IMR-90 (cell line): Measurements from ENCODE around the gene CDH12. TPM values are rescaled to one million over a fixed set of nuclear protein-coding genes. Genes with fewer than 3 reads are reported as not detected.

Experiments
- ATAC-seq: fragments of 200-7000 bp; cut with Tn5 transposase; 2 replicates; pipeline ENCODE4 v1.9.1; 2020; ENCODE audit warnings: low read depth, mild to moderate bottlenecking, moderate library complexity
- BruUV-seq: library from RNA; stranded (reverse); fragments of 400-500 nt; replicated peaks from 2 replicates; lab custom pipeline; 2021; lab: Mats Ljungman, UMichigan
- CTCF ChIA-PET: fragments of 300-600 bp; formaldehyde crosslinking; extraction: SDS; loops from one replicate; lab custom pipeline; 2021; ENCODE audit warnings: antibody characterized with exemption; lab: Yijun Ruan, JAX
- POLR2A ChIA-PET: fragments of 300-600 bp; sonication (Branson Sonifier 250); formaldehyde crosslinking; loops from one replicate; lab custom pipeline; 2022; ENCODE audit warnings: antibody characterized with exemption; ENCODE audit not compliant: unreplicated experiment; lab: Charles Lee
- DNase-seq: peaks from one replicate; pipeline ENCODE4 v3.0.0; 2013
- H2AFZ ChIP-seq: replicated peaks from 2 replicates; pipeline ENCODE3; 2013; ENCODE audit warnings: low read length, mild to moderate bottlenecking; ENCODE audit not compliant: poor library complexity
- H2AK5ac ChIP-seq: 2 replicates; pipeline ENCODE4 v1.6.1; 2013; ENCODE audit warnings: low read depth, low read length, inconsistent platforms
- H2AK9ac ChIP-seq: replicated peaks from 2 replicates; pipeline ENCODE3; 2013; ENCODE audit warnings: mild to moderate bottlenecking, low read depth, low read length, moderate library complexity; ENCODE audit not compliant: poor library complexity
- H2BK120ac ChIP-seq: 2 replicates; pipeline ENCODE4 v1.6.1; 2013; ENCODE audit warnings: low read depth, low read length, inconsistent platforms
- H2BK15ac ChIP-seq: 3 replicates; pipeline ENCODE4 v1.6.1; 2013; ENCODE audit warnings: low read depth, low read length, inconsistent platforms
- H2BK20ac ChIP-seq: 2 replicates; pipeline ENCODE4 v1.6.1; 2013; ENCODE audit warnings: low read depth, mild to moderate bottlenecking, inconsistent platforms, low read length, moderate library complexity
- H2BK5ac ChIP-seq: 2 replicates; pipeline ENCODE4 v1.6.1; 2013; ENCODE audit warnings: mild to moderate bottlenecking, low read depth, low read length, inconsistent platforms; ENCODE audit not compliant: poor library complexity, severe bottlenecking
- H3K14ac ChIP-seq: replicated peaks from 2 replicates; pipeline ENCODE4 v1.6.1; 2013; ENCODE audit warnings: low read depth, low read length, inconsistent platforms
- H3K18ac ChIP-seq: 2 replicates; pipeline ENCODE4 v1.6.1; 2013; ENCODE audit warnings: low read depth, low read length, control low read depth
- H3K23ac ChIP-seq: 2 replicates; pipeline ENCODE4 v1.6.1; 2013; ENCODE audit warnings: low read depth, low read length, inconsistent platforms
- H3K27ac ChIP-seq: 2 replicates; pipeline ENCODE4 v1.5.1; 2013; ENCODE audit warnings: mild to moderate bottlenecking, control low read depth, low read length; ENCODE audit not compliant: insufficient read depth
- H3K27me3 ChIP-seq: 2 replicates; pipeline ENCODE4 v1.6.1; 2013; ENCODE audit warnings: low read length; ENCODE audit not compliant: control insufficient read depth, insufficient read depth
- H3K36me3 ChIP-seq: 2 replicates; pipeline ENCODE4 v1.6.1; 2013; ENCODE audit warnings: low read length, mixed read lengths; ENCODE audit not compliant: control insufficient read depth, insufficient read depth
- H3K4ac ChIP-seq: 2 replicates; pipeline ENCODE4 v1.6.1; 2013; ENCODE audit warnings: low read depth, low read length, inconsistent platforms
- H3K4me1 ChIP-seq: 2 replicates; pipeline ENCODE4 v1.6.1; 2013; ENCODE audit warnings: low read length, mixed read lengths; ENCODE audit not compliant: control insufficient read depth, insufficient read depth
- H3K4me2 ChIP-seq: 2 replicates; pipeline ENCODE4 v1.6.1; 2013; ENCODE audit warnings: low read depth, mild to moderate bottlenecking, control low read depth, low read length, moderate library complexity
- H3K4me3 ChIP-seq: 2 replicates; pipeline ENCODE4 v1.5.1; 2013; ENCODE audit warnings: low read depth, mild to moderate bottlenecking, control low read depth, low read length, moderate library complexity; ENCODE audit not compliant: insufficient read depth
- H3K56ac ChIP-seq: 2 replicates; pipeline ENCODE4 v1.6.1; 2013; ENCODE audit warnings: low read length, inconsistent platforms; ENCODE audit not compliant: insufficient read depth; ENCODE audit errors: extremely low read depth
- H3K79me1 ChIP-seq, 2 experiments: 2 replicates each; pipeline ENCODE4 v1.6.1; 2013; ENCODE audit warnings: low read length in 2 of 2, inconsistent platforms in 1 of 2, low read depth in 1 of 2
- H3K9ac ChIP-seq: 2 replicates; pipeline ENCODE4 v1.6.1; 2013; ENCODE audit warnings: low read depth, low read length, control low read depth
- H3K9me1 ChIP-seq: 2 replicates; pipeline ENCODE4 v1.6.1; 2013; ENCODE audit warnings: low read length, inconsistent platforms; ENCODE audit not compliant: insufficient read depth
- H3K9me3 ChIP-seq: 2 replicates; pipeline ENCODE4 v1.6.1; 2013; ENCODE audit warnings: low read length; ENCODE audit not compliant: control insufficient read depth, insufficient read depth
- H4K20me1 ChIP-seq: 2 replicates; pipeline ENCODE4 v1.6.1; 2013; ENCODE audit warnings: low read length, inconsistent platforms; ENCODE audit not compliant: insufficient read depth
- H4K5ac ChIP-seq: 2 replicates; pipeline ENCODE4 v1.6.1; 2013; ENCODE audit warnings: mild to moderate bottlenecking, low read depth, low read length, control low read depth
- H4K8ac ChIP-seq, 2 experiments: 2 replicates each; pipeline ENCODE4 v1.6.1; 2013; ENCODE audit warnings: low read depth in 2 of 2, low read length in 2 of 2, control low read depth in 1 of 2, inconsistent platforms in 1 of 2
- H4K91ac ChIP-seq: 2 replicates; pipeline ENCODE4 v1.6.1; 2013; ENCODE audit warnings: low read depth, low read length, inconsistent platforms; ENCODE audit not compliant: insufficient read depth
- BHLHE40 ChIP-seq: fragments of 150-350 bp; IDR thresholded peaks from 2 replicates; pipeline ENCODE4 v1.6.1; 2016; ENCODE audit warnings: mild to moderate bottlenecking, low read depth, low read length
- CEBPB ChIP-seq: IDR thresholded peaks from 2 replicates; pipeline ENCODE4 v1.6.1; 2012; ENCODE audit warnings: low read depth, low read length, improper control_type of control experiment
- CHD1 ChIP-seq: IDR thresholded peaks from 2 replicates; pipeline ENCODE4 v1.6.1; 2012; ENCODE audit warnings: low read depth, low read length, improper control_type of control experiment
- FOS ChIP-seq: fragments of 150-350 bp; IDR thresholded peaks from 2 replicates; pipeline ENCODE4 v1.6.1; 2016; ENCODE audit warnings: low read depth, low read length
- MAFK ChIP-seq: IDR thresholded peaks from 2 replicates; pipeline ENCODE4 v1.6.1; 2012; ENCODE audit warnings: low read depth, low read length, improper control_type of control experiment
- MAZ ChIP-seq: IDR thresholded peaks from 2 replicates; pipeline ENCODE4 v1.6.1; 2012; ENCODE audit warnings: low read depth, mild to moderate bottlenecking, low read length, improper control_type of control experiment, moderate library complexity, borderline replicate concordance
- MXI1 ChIP-seq: IDR thresholded peaks from 2 replicates; pipeline ENCODE4 v1.6.1; 2012; ENCODE audit warnings: low read depth, mild to moderate bottlenecking, low read length, moderate library complexity, borderline replicate concordance
- NFE2L2 ChIP-seq: fragments of 150-350 bp; IDR thresholded peaks from 2 replicates; pipeline ENCODE4 v1.6.1; 2016; ENCODE audit warnings: low read depth, mild to moderate bottlenecking, low read length
- POLR2A ChIP-seq: IDR thresholded peaks from 2 replicates; pipeline ENCODE4 v1.6.1; 2012; ENCODE audit warnings: mild to moderate bottlenecking, low read depth, low read length
- RAD21 ChIP-seq: IDR thresholded peaks from 2 replicates; pipeline ENCODE4 v1.6.1; 2012; ENCODE audit warnings: low read length, improper control_type of control experiment
- RCOR1 ChIP-seq: IDR thresholded peaks from 2 replicates; pipeline ENCODE4 v1.6.1; 2012; ENCODE audit warnings: mild to moderate bottlenecking, low read length, improper control_type of control experiment; ENCODE audit not compliant: insufficient replicate concordance
- RFX5 ChIP-seq: IDR thresholded peaks from 2 replicates; pipeline ENCODE4 v1.8.0; 2012; ENCODE audit warnings: low read depth, mild to moderate bottlenecking, low read length, moderate library complexity
- SMC3 ChIP-seq: fragments of 150-350 bp; IDR thresholded peaks from 2 replicates; pipeline ENCODE4 v1.6.1; 2016; ENCODE audit warnings: low read depth, mild to moderate bottlenecking, antibody characterized with exemption, low read length, moderate library complexity
- WGBS, 2 experiments: methylation state at CpG; one replicate each; pipeline versions ENCODE4 v1.1.5 to v1.1.7; 2013; ENCODE audit warnings: missing lambda C conversion rate in 2 of 2; ENCODE audit not compliant: insufficient read length in 1 of 2; ENCODE audit errors: extremely low coverage in 2 of 2; 5-methylcytosine and 5-hydroxymethylcytosine counted together
- dilution Hi-C: fragments of 300-500 bp; cut with HindIII; formaldehyde crosslinking; loops from one replicate; pipeline ENCODE4 v1.14.3; 2018; ENCODE audit warnings: low sequenced_read_pairs; ENCODE audit not compliant: unreplicated experiment
- in situ Hi-C: fragments of 300-500 bp; cut with MboI; formaldehyde crosslinking; loops from 3 replicates; pipeline ENCODE4 v1.14.3; 2019; ENCODE audit warnings: low sequenced_read_pairs, inconsistent platforms, mixed read lengths
- intact Hi-C: fragments of 100-400 bp; cut with micrococcal nuclease; formaldehyde crosslinking; loops from 2 replicates; pipeline ENCODE4 v1.10.0; 2022
- polyA plus RNA-seq, 3 experiments: library from polyadenylated mRNA; depleted of rRNA; stranded (reverse); fragments of >200 nt; gene quantifications; 2 replicates each; pipeline ENCODE4 v1.2.3, GENCODE V29; 2012; ENCODE audit warnings: low replicate concordance in 1 of 3
- total RNA-seq: library from RNA; depleted of rRNA; stranded (reverse); fragments of >200 nt; gene quantifications from 2 replicates; pipeline ENCODE4 v1.2.3, GENCODE V29; 2012
- TF ChIP-seq, protein P1 (sequence below): fragments of 150-350 bp; IDR thresholded peaks from 2 replicates; pipeline ENCODE4 v1.6.1; 2016; ENCODE audit warnings: low read depth, mild to moderate bottlenecking, low read length, moderate library complexity, borderline replicate concordance
- TF ChIP-seq, protein P2 (sequence below): fragments of 150-350 bp; IDR thresholded peaks from 2 replicates; pipeline ENCODE4 v1.6.1; 2017; ENCODE audit warnings: mild to moderate bottlenecking, antibody characterized with exemption, low read length, low read depth
- TF ChIP-seq, protein P3 (sequence below): conservative IDR thresholded peaks from 2 replicates; pipeline ENCODE4 v1.5.1; 2012; ENCODE audit warnings: mild to moderate bottlenecking, low read depth, low read length, improper control_type of control experiment

Gene CDH12
- total and polyA plus RNA-seq, 2 of the 4 experiments (the other 2 are of a cell fraction): not detected

DNA sequence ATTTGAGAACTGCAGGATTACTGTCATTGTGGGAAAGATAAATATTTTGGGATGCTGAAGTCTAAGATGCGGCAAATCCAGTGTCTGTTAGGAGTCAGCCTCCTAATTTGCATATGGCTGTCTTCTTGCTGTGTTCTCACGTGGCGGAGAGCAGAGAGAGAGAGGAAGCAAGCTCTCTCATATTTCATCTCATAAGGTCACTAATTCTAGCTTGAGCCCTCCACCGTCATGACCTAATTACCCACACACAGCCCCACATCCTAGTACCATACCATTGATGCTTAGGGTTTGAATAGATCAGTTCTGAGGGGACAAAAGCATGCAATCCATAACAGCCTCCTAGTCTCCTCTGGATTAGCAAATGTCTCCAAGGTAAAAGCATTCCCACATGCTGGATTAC lies 124.5 kb downstream of the CDH12 start:
- Histone ChIP-seq H4K20me1 (no peaks in the 10 kb centered on the region), H3K18ac (no peak overlapping the region), H2AK5ac (no peak overlapping the region), H2BK15ac (no peak overlapping the region), H2AK9ac (no peak overlapping the region), H2BK20ac (no peak overlapping the region), H3K27ac (no peak overlapping the region), H4K5ac (no peak overlapping the region), H2BK5ac (no peak overlapping the region), H3K9me3 (no peaks in the 10 kb centered on the region), H3K4me3 (no peak overlapping the region), H3K4ac (no peak overlapping the region), H2AFZ (no peak overlapping the region), H3K4me1 (no peaks in the 10 kb centered on the region), H3K79me1 (no peaks in the 10 kb centered on the region), H3K27me3 (no peaks in the 10 kb centered on the region), H3K4me2 (no peak overlapping the region), H3K9ac (no peak overlapping the region), H3K36me3 (no peaks in the 10 kb centered on the region), H2BK120ac (no peak overlapping the region), H3K56ac (no peak overlapping the region), H3K9me1 (no peaks in the 10 kb centered on the region), H3K14ac (no peak overlapping the region), H3K23ac (no peak overlapping the region), H4K91ac (no peak overlapping the region), H4K8ac (no peak overlapping the region)
- DNase-seq (no peak), ATAC-seq (no peak)
- in situ Hi-C loops: no loop called here
- POLR2A ChIA-PET: no interaction called here
- intact Hi-C loops: no loop called here
- dilution Hi-C loops: no loop called here
- BruUV-seq: no TSS peak
- TF ChIP-seq RAD21: no peak
- TF ChIP-seq MXI1: no peak
- TF ChIP-seq, protein P1, sequence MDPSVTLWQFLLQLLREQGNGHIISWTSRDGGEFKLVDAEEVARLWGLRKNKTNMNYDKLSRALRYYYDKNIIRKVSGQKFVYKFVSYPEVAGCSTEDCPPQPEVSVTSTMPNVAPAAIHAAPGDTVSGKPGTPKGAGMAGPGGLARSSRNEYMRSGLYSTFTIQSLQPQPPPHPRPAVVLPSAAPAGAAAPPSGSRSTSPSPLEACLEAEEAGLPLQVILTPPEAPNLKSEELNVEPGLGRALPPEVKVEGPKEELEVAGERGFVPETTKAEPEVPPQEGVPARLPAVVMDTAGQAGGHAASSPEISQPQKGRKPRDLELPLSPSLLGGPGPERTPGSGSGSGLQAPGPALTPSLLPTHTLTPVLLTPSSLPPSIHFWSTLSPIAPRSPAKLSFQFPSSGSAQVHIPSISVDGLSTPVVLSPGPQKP: no peak
- TF ChIP-seq, protein P2, sequence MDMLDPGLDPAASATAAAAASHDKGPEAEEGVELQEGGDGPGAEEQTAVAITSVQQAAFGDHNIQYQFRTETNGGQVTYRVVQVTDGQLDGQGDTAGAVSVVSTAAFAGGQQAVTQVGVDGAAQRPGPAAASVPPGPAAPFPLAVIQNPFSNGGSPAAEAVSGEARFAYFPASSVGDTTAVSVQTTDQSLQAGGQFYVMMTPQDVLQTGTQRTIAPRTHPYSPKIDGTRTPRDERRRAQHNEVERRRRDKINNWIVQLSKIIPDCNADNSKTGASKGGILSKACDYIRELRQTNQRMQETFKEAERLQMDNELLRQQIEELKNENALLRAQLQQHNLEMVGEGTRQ: no peak
- TF ChIP-seq FOS: no peak
- TF ChIP-seq CHD1: no peak
- no peak for TF ChIP-seq BHLHE40
- TF ChIP-seq, protein P3, sequence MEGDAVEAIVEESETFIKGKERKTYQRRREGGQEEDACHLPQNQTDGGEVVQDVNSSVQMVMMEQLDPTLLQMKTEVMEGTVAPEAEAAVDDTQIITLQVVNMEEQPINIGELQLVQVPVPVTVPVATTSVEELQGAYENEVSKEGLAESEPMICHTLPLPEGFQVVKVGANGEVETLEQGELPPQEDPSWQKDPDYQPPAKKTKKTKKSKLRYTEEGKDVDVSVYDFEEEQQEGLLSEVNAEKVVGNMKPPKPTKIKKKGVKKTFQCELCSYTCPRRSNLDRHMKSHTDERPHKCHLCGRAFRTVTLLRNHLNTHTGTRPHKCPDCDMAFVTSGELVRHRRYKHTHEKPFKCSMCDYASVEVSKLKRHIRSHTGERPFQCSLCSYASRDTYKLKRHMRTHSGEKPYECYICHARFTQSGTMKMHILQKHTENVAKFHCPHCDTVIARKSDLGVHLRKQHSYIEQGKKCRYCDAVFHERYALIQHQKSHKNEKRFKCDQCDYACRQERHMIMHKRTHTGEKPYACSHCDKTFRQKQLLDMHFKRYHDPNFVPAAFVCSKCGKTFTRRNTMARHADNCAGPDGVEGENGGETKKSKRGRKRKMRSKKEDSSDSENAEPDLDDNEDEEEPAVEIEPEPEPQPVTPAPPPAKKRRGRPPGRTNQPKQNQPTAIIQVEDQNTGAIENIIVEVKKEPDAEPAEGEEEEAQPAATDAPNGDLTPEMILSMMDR: no peak
- no peak for TF ChIP-seq RCOR1
- no peak for TF ChIP-seq RFX5
- no peak for TF ChIP-seq NFE2L2
- TF ChIP-seq CEBPB: no peak
- no peak for TF ChIP-seq SMC3
- no peak for TF ChIP-seq MAZ
- no peak for TF ChIP-seq MAFK
- no peak for TF ChIP-seq POLR2A
- CTCF ChIA-PET: no interaction called here
- no CpG with 5 or more reads among the region's 4 CpGs for WGBS, 2 experiments
